SK-N-SH treated with all-trans-retinoic acid at 6 μM for 48 hours (cell line): ENCODE measurements around the gene CHST8.

ENCODE experiments used
- ATAC-seq: fragments of 200-7000 bp; cut with Tn5 transposase; 3 replicates; pipeline ENCODE4 v1.9.1; 2020; ENCODE audit warnings: mild to moderate bottlenecking, moderate library complexity
- ARNTL ChIP-seq: fragments of 450-650 bp; formaldehyde crosslinking; IDR thresholded peaks from 2 replicates; pipeline ENCODE4 v1.5.0; 2020; ENCODE audit warnings: low read depth, mild to moderate bottlenecking, moderate library complexity, borderline replicate concordance
- ESRRG ChIP-seq: fragments of 250-450 bp; sonication (Bioruptor Pico); IDR thresholded peaks from 2 replicates; pipeline ENCODE4 v1.6.1; 2021; ENCODE audit warnings: mild to moderate bottlenecking
- ISL1 ChIP-seq: fragments of 250-450 bp; sonication (Bioruptor Pico); IDR thresholded peaks from 2 replicates; pipeline ENCODE4 v2.1.2; 2022; ENCODE audit warnings: mild to moderate bottlenecking, moderate library complexity
- OSR1 ChIP-seq: fragments of 250-450 bp; sonication (Bioruptor Pico); IDR thresholded peaks from 2 replicates; pipeline ENCODE4 v1.8.0; 2022; ENCODE audit warnings: moderate library complexity, mild to moderate bottlenecking, inconsistent platforms
- PPARA ChIP-seq: fragments of 250-450 bp; sonication (Bioruptor Pico); IDR thresholded peaks from 2 replicates; pipeline ENCODE4 v1.5.0; 2020; ENCODE audit warnings: mild to moderate bottlenecking, borderline replicate concordance
- RARB ChIP-seq: fragments of 250-450 bp; sonication (Bioruptor Pico); IDR thresholded peaks from 2 replicates; pipeline ENCODE4 v1.8.0; 2021; ENCODE audit warnings: mild to moderate bottlenecking, moderate library complexity
- SNAI2 ChIP-seq: fragments of 250-450 bp; sonication (Bioruptor Pico); IDR thresholded peaks from 2 replicates; pipeline ENCODE4 v1.5.0; 2020; ENCODE audit warnings: mild to moderate bottlenecking, moderate library complexity
- TCF4 ChIP-seq: fragments of 250-450 bp; sonication (Bioruptor Pico); IDR thresholded peaks from 2 replicates; pipeline ENCODE4 v1.8.0; 2021; ENCODE audit warnings: mild to moderate bottlenecking, moderate library complexity, borderline replicate concordance
- TOX ChIP-seq: fragments of 250-450 bp; sonication (Bioruptor Pico); IDR thresholded peaks from 2 replicates; pipeline ENCODE4 v1.8.0; 2021; ENCODE audit warnings: mild to moderate bottlenecking, moderate library complexity, borderline replicate concordance
- ZC3H10 ChIP-seq: fragments of 250-450 bp; sonication (Bioruptor Pico); IDR thresholded peaks from 2 replicates; pipeline ENCODE4 v1.5.1; 2021; ENCODE audit warnings: mild to moderate bottlenecking, moderate library complexity
- ZFP3 ChIP-seq: fragments of 250-450 bp; sonication (Bioruptor Pico); IDR thresholded peaks from 2 replicates; pipeline ENCODE4 v1.5.0; 2020; ENCODE audit warnings: mild to moderate bottlenecking, moderate library complexity
- ZFP30 ChIP-seq: fragments of 450-650 bp; formaldehyde crosslinking; IDR thresholded peaks from 2 replicates; pipeline ENCODE4 v1.5.0; 2022; ENCODE audit warnings: mild to moderate bottlenecking, moderate library complexity
- ZNF565 ChIP-seq: fragments of 450-650 bp; formaldehyde crosslinking; conservative IDR thresholded peaks from 2 replicates; pipeline ENCODE4 v1.5.0; 2020; ENCODE audit warnings: low read depth, mild to moderate bottlenecking, moderate library complexity
- ZNF70 ChIP-seq: fragments of 450-650 bp; formaldehyde crosslinking; IDR thresholded peaks from 2 replicates; pipeline ENCODE4 v1.5.0; 2020; ENCODE audit warnings: mild to moderate bottlenecking, moderate library complexity
- ZNF8 ChIP-seq: fragments of 450-650 bp; formaldehyde crosslinking; IDR thresholded peaks from 2 replicates; pipeline ENCODE4 v1.5.0; 2020; ENCODE audit warnings: mild to moderate bottlenecking, moderate library complexity
- TF ChIP-seq, protein P1 (sequence below): fragments of 250-450 bp; sonication (Bioruptor Pico); IDR thresholded peaks from 2 replicates; pipeline ENCODE4 v1.8.0; 2021; ENCODE audit warnings: low read depth, mild to moderate bottlenecking, moderate library complexity, borderline replicate concordance
- TF ChIP-seq, protein P2 (sequence below): fragments of 250-450 bp; sonication (Bioruptor Pico); IDR thresholded peaks from 2 replicates; pipeline ENCODE4 v1.5.1; 2020; ENCODE audit warnings: low read depth, mild to moderate bottlenecking, moderate library complexity
- TF ChIP-seq, protein P3 (sequence below): fragments of 250-450 bp; sonication (Bioruptor Pico); IDR thresholded peaks from 2 replicates; pipeline ENCODE4 v1.5.0; 2020; ENCODE audit warnings: mild to moderate bottlenecking, moderate library complexity
- TF ChIP-seq, protein P4 (sequence below): fragments of 250-450 bp; sonication (Bioruptor Pico); IDR thresholded peaks from 2 replicates; pipeline ENCODE4 v1.5.1; 2021; ENCODE audit warnings: mild to moderate bottlenecking, moderate library complexity
- TF ChIP-seq, protein P5 (sequence below): fragments of 250-450 bp; sonication (Bioruptor Pico); IDR thresholded peaks from 2 replicates; pipeline ENCODE4 v1.8.0; 2020; ENCODE audit warnings: mild to moderate bottlenecking, moderate library complexity, borderline replicate concordance

The CHST8 gene

DNA sequence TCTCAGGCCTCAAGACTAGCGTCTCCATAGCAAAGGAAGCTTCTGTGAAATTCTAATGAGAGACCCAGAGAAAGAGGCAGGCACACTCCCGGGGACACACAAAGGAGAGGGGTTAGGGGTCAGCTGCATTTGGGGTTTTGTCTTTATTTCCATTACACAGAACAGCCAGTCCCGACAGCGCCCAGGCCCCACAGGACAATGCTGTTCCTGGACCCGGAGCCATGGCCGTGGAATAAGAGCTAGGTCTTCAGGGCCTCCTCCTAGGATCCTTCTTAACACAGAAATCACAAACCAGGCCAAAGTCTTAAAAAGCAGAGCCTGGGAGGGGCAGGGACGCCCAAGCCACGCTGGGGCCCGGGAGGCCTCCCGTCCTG lies 197.7 kb downstream of the CHST8 start:
- no peak for ATAC-seq
- TF ChIP-seq, protein P1, sequence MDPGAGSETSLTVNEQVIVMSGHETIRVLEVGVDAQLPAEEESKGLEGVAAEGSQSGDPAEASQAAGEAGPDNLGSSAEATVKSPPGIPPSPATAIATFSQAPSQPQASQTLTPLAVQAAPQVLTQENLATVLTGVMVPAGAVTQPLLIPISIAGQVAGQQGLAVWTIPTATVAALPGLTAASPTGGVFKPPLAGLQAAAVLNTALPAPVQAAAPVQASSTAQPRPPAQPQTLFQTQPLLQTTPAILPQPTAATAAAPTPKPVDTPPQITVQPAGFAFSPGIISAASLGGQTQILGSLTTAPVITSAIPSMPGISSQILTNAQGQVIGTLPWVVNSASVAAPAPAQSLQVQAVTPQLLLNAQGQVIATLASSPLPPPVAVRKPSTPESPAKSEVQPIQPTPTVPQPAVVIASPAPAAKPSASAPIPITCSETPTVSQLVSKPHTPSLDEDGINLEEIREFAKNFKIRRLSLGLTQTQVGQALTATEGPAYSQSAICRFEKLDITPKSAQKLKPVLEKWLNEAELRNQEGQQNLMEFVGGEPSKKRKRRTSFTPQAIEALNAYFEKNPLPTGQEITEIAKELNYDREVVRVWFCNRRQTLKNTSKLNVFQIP (CRISPR knock-in tag) = no peak
- TF ChIP-seq ESRRG (no peak), TCF4 (no peak)
- TF ChIP-seq, protein P2, sequence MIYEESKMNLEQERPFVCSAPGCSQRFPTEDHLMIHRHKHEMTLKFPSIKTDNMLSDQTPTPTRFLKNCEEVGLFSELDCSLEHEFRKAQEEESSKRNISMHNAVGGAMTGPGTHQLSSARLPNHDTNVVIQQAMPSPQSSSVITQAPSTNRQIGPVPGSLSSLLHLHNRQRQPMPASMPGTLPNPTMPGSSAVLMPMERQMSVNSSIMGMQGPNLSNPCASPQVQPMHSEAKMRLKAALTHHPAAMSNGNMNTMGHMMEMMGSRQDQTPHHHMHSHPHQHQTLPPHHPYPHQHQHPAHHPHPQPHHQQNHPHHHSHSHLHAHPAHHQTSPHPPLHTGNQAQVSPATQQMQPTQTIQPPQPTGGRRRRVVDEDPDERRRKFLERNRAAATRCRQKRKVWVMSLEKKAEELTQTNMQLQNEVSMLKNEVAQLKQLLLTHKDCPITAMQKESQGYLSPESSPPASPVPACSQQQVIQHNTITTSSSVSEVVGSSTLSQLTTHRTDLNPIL = no peak

DNA sequence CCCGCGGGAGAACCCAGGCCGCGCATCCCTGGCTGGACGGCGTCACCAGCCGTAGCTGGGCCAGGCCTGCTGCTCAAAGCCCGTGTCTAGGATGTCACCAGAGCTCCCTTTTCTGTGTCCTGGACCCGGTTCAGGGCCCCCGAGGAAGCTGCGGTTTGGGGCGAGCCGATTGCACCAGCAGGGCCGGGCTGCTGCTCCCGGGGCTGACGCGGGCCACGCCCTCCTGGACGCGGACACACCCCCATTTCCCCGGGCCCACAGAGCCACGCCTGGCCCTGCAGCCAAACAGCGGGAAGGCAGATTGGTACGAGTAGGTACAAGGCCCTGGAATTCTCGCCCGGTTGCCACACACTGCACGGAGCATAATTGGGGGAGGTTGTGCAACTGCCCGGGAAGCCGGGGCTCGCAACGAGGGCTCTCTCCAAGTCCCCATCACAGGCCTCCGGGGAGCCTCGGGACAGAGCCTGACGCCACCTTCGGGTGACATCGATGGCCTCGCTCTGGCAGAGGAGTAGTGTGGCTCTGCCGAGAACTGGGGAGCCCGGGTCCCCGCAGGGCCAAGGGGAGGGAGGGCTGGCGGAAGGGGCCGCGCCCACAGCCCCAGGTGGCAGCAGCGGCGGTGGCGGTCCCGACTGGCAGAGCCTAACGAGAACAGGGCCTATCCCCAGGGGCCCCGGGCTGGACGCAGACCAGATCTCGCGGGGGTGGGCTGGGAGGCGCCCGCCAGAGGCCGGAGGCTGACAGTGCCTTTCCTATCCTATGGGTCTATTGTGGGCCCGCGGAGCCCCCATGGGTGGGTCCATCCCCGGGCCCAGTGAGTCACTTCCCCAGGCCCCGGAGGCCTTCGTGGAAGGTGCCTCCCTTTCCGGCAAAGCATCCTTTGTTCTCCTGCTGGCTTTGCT lies 198.4 kb downstream of the CHST8 start:
- no peak for TF ChIP-seq ZNF8
- TF ChIP-seq, protein P3, sequence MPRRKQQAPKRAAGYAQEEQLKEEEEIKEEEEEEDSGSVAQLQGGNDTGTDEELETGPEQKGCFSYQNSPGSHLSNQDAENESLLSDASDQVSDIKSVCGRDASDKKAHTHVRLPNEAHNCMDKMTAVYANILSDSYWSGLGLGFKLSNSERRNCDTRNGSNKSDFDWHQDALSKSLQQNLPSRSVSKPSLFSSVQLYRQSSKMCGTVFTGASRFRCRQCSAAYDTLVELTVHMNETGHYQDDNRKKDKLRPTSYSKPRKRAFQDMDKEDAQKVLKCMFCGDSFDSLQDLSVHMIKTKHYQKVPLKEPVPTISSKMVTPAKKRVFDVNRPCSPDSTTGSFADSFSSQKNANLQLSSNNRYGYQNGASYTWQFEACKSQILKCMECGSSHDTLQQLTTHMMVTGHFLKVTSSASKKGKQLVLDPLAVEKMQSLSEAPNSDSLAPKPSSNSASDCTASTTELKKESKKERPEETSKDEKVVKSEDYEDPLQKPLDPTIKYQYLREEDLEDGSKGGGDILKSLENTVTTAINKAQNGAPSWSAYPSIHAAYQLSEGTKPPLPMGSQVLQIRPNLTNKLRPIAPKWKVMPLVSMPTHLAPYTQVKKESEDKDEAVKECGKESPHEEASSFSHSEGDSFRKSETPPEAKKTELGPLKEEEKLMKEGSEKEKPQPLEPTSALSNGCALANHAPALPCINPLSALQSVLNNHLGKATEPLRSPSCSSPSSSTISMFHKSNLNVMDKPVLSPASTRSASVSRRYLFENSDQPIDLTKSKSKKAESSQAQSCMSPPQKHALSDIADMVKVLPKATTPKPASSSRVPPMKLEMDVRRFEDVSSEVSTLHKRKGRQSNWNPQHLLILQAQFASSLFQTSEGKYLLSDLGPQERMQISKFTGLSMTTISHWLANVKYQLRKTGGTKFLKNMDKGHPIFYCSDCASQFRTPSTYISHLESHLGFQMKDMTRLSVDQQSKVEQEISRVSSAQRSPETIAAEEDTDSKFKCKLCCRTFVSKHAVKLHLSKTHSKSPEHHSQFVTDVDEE (CRISPR knock-in tag) = no peak
- TF ChIP-seq, protein P4, sequence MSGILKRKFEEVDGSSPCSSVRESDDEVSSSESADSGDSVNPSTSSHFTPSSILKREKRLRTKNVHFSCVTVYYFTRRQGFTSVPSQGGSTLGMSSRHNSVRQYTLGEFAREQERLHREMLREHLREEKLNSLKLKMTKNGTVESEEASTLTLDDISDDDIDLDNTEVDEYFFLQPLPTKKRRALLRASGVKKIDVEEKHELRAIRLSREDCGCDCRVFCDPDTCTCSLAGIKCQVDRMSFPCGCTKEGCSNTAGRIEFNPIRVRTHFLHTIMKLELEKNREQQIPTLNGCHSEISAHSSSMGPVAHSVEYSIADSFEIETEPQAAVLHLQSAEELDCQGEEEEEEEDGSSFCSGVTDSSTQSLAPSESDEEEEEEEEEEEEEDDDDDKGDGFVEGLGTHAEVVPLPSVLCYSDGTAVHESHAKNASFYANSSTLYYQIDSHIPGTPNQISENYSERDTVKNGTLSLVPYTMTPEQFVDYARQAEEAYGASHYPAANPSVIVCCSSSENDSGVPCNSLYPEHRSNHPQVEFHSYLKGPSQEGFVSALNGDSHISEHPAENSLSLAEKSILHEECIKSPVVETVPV (CRISPR knock-in tag) = no peak
- no peak for TF ChIP-seq ZFP30
- TF ChIP-seq OSR1 = no peak
- TF ChIP-seq TOX (CRISPR knock-in tag) = no peak
- TF ChIP-seq, protein P5, sequence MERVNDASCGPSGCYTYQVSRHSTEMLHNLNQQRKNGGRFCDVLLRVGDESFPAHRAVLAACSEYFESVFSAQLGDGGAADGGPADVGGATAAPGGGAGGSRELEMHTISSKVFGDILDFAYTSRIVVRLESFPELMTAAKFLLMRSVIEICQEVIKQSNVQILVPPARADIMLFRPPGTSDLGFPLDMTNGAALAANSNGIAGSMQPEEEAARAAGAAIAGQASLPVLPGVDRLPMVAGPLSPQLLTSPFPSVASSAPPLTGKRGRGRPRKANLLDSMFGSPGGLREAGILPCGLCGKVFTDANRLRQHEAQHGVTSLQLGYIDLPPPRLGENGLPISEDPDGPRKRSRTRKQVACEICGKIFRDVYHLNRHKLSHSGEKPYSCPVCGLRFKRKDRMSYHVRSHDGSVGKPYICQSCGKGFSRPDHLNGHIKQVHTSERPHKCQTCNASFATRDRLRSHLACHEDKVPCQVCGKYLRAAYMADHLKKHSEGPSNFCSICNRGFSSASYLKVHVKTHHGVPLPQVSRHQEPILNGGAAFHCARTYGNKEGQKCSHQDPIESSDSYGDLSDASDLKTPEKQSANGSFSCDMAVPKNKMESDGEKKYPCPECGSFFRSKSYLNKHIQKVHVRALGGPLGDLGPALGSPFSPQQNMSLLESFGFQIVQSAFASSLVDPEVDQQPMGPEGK = no peak
- TF ChIP-seq ISL1 (CRISPR knock-in tag) = no peak
- TF ChIP-seq, protein P2 = no peak
- TF ChIP-seq TCF4 = no peak
- TF ChIP-seq ZNF565 = no peak
- TF ChIP-seq RARB (CRISPR knock-in tag) = no peak
- TF ChIP-seq SNAI2 (CRISPR knock-in tag) = no peak
- TF ChIP-seq ZFP3 (CRISPR knock-in tag) = no peak
- TF ChIP-seq PPARA (CRISPR knock-in tag) = no peak
- no peak for TF ChIP-seq ESRRG
- TF ChIP-seq ARNTL (CRISPR knock-in tag) = no peak
- TF ChIP-seq ZC3H10 (CRISPR knock-in tag) = no peak
- ATAC-seq = no peak

DNA sequence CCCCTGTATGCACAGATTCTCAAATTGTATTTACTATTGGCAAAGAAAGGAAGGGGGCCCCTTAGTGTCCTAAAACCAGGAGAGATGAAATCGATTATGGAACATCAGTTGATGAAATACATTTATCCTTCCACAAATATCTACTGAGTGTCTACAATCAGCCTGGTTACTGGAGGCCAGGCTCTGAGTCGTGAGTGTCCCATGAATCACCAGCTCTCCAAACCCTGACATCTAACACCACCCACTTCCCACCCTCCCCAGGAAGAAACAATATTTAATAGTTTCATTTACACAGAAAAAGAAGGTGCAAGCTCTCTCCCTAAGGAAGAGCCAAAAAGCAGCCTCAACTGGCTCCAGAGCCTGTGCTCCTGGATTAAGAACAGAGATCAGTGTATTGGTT lies 200.1 kb downstream of the CHST8 start:
- no peak for ATAC-seq
- no peak for TF ChIP-seq ZNF8
- no peak for TF ChIP-seq PPARA (CRISPR knock-in tag)
- TF ChIP-seq, protein P4 (CRISPR knock-in tag) = no peak
- no peak for TF ChIP-seq RARB (CRISPR knock-in tag)
- no peak for TF ChIP-seq ZNF70 (CRISPR knock-in tag)
- TF ChIP-seq ZC3H10 (CRISPR knock-in tag) = no peak
- TF ChIP-seq, all 23 proteins: peak for 0
